OCI-LY7 (cell line): ENCODE results near the gene TEX101. TPM values are rescaled to one million over a fixed set of nuclear protein-coding genes. Genes with fewer than 3 reads are reported as not detected.
"Not testable (repeated sequence)": the region's sequence is repeated elsewhere in the genome, so short reads cannot be mapped to it uniquely, and the experiment has no call there.

Experiments used
- Bru-seq: library from RNA; stranded (reverse); fragments of 400-500 nt; gene quantifications from one replicate; lab custom pipeline; 2021; lab: Mats Ljungman, UMichigan
- BruChase-seq, 2 experiments: library from RNA; stranded (reverse); fragments of 400-500 nt; gene quantifications; one replicate each; lab custom pipeline; 2021; lab: Mats Ljungman, UMichigan
- BruUV-seq: library from RNA; stranded (reverse); fragments of 400-500 nt; replicated peaks from 2 replicates; lab custom pipeline; 2021; lab: Mats Ljungman, UMichigan
- CTCF ChIA-PET: fragments of 300-600 bp; sonication (Branson Sonifier 250); formaldehyde crosslinking; loops from one replicate; lab custom pipeline; 2022; ENCODE audit warnings: antibody characterized with exemption; ENCODE audit not compliant: unreplicated experiment; lab: Charles Lee
- POLR2A ChIA-PET: fragments of 300-600 bp; sonication (Branson Sonifier 250); formaldehyde crosslinking; loops from one replicate; lab custom pipeline; 2022; ENCODE audit warnings: antibody characterized with exemption; lab: Charles Lee
- DNase-seq: peaks from one replicate; pipeline ENCODE4 v3.0.0-alpha.2; 2015; ENCODE audit warnings: low spot score
- H2AFZ ChIP-seq: fragments of 200-600 bp; sonication (generic), shearing (Covaris generic); 2 replicates; pipeline ENCODE4 v1.6.1; 2014; ENCODE audit warnings: mild to moderate bottlenecking, antibody characterized with exemption, low read length, moderate library complexity
- H3K27ac ChIP-seq: fragments of 200-600 bp; sonication (generic); 2 replicates; pipeline ENCODE4 v1.5.1; 2014; ENCODE audit warnings: mixed run types, low read depth, mild to moderate bottlenecking, moderate library complexity, low read length, inconsistent platforms; ENCODE audit not compliant: poor library complexity, severe bottlenecking
- H3K36me3 ChIP-seq: fragments of 200-600 bp; sonication (generic); 2 replicates; pipeline ENCODE4 v1.6.1; 2014; ENCODE audit warnings: mild to moderate bottlenecking, antibody characterized with exemption, low read length, moderate library complexity, mixed read lengths; ENCODE audit not compliant: insufficient read depth
- H3K4me1 ChIP-seq: fragments of 200-600 bp; sonication (generic); 2 replicates; pipeline ENCODE4 v1.5.1; 2014; ENCODE audit warnings: mild to moderate bottlenecking, low read length; ENCODE audit not compliant: insufficient read depth, poor library complexity, severe bottlenecking
- H3K4me2 ChIP-seq: fragments of 200-600 bp; sonication (generic); 2 replicates; pipeline ENCODE4 v1.6.1; 2014; ENCODE audit warnings: mild to moderate bottlenecking, low read length
- H3K4me3 ChIP-seq: fragments of 200-600 bp; sonication (generic); 2 replicates; pipeline ENCODE4 v1.5.1; 2014; ENCODE audit warnings: mild to moderate bottlenecking, low read depth, low read length; ENCODE audit not compliant: poor library complexity, severe bottlenecking
- H3K79me2 ChIP-seq: fragments of 200-600 bp; sonication (generic); 2 replicates; pipeline ENCODE4 v1.6.1; 2016; ENCODE audit warnings: low read depth, mild to moderate bottlenecking, low read length, moderate library complexity, mixed read lengths; ENCODE audit not compliant: insufficient read depth
- H3K9me2 ChIP-seq: fragments of 200-600 bp; sonication (generic); 2 replicates; pipeline ENCODE4 v1.6.1; 2016; ENCODE audit warnings: mild to moderate bottlenecking, low read length, mixed read lengths; ENCODE audit not compliant: insufficient read depth
- H3K9me3 ChIP-seq: fragments of 200-600 bp; sonication (generic); 2 replicates; pipeline ENCODE4 v1.6.1; 2014; ENCODE audit warnings: mild to moderate bottlenecking, mixed run types, low read length, mixed read lengths
- H4K20me1 ChIP-seq: fragments of 200-600 bp; sonication (generic); 2 replicates; pipeline ENCODE4 v1.6.1; 2014; ENCODE audit warnings: mild to moderate bottlenecking, antibody characterized with exemption, low read length, moderate library complexity, mixed read lengths; ENCODE audit not compliant: insufficient read depth
- CTCF ChIP-seq: fragments of 200-600 bp; sonication (generic); conservative IDR thresholded peaks from 2 replicates; pipeline ENCODE4 v1.5.1; 2014; ENCODE audit warnings: mild to moderate bottlenecking, antibody characterized with exemption, low read length, moderate library complexity, mixed read lengths
- EZH2phosphoT487 ChIP-seq: fragments of 200-600 bp; sonication (generic); IDR thresholded peaks from 2 replicates; pipeline ENCODE4 v1.6.1; 2018; ENCODE audit warnings: low read depth, borderline replicate concordance, mild to moderate bottlenecking, mixed run types, antibody characterized with exemption, low read length, moderate library complexity, mixed read lengths
- intact Hi-C: fragments of 100-400 bp; cut with micrococcal nuclease; formaldehyde crosslinking; loops from one replicate; pipeline ENCODE4 v1.10.0; 2022; ENCODE audit not compliant: unreplicated experiment
- long read RNA-seq: library from polyadenylated mRNA; stranded (forward); transcript quantifications from one replicate; pipeline ENCODE4 v2.0.0, GENCODE V29; 2022
- total RNA-seq, 2 experiments: library from RNA; depleted of rRNA in 1 of 2; stranded (reverse); fragments of >200 nt in 1 of 2; shearing (Covaris generic) in 1 of 2; gene quantifications; 2 replicates each; pipeline ENCODE4 v1.2.3, GENCODE V29; 2014 to 2022

The TEX101 gene, protein sequence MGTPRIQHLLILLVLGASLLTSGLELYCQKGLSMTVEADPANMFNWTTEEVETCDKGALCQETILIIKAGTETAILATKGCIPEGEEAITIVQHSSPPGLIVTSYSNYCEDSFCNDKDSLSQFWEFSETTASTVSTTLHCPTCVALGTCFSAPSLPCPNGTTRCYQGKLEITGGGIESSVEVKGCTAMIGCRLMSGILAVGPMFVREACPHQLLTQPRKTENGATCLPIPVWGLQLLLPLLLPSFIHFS
- total RNA-seq (2014; rRNA removed; shearing (Covaris generic)) = not detected in 2 replicates
- total RNA-seq (2022) = not detected in 2 replicates
- not detected for Bru-seq, nascent RNA
- BruChase-seq, experiment 1, labeled RNA remaining after a 6-hour chase = not detected
- BruChase-seq, experiment 2, labeled RNA remaining after a 2-hour chase = not detected
- long read RNA-seq = 0 reads

DNA sequence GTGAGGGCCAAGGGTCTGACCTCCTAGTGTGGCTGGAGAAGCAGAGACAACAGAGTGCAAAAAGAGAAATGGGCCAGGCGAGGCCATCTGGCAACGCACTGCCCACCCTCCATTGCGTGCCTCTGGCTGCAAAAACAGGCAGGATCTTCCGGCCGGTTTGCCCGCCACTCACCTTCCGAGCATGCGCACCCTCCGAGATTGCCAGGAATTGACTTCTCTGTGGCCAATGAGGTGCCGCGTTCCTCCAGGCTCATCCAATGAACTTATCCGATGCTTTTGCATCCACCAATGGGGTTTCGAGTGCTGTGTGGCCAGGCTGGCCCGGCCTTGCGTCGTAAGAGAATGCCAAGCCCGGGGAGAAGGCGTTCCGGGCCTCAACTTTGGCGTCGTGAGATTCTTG lies at the start of gene TEX101:
Gene TEX101, plus strand, starts transcription at position 337 of the 400 bp plus-strand sequence. CDS start 1,030 bp downstream, outside the sequence.
- H3K4me3 ChIP-seq = no peak within 1 kb of the TSS
- H3K4me2 ChIP-seq = no peak within 1 kb of the TSS
- no TSS peak for BruUV-seq
- H3K79me2 ChIP-seq = no peaks in the 10 kb centered on the region
- intact Hi-C loops = no loop called here
- ChIA-PET POLR2A (no interaction called here), CTCF (no interaction called here)
- no peak within 1 kb of the TSS for H2AFZ ChIP-seq
- H3K4me1 ChIP-seq = no peaks in the 10 kb centered on the region
- H3K36me3 ChIP-seq = no peaks in the 10 kb centered on the region
- H3K27ac ChIP-seq = no peak within 1 kb of the TSS
- no peaks in the 10 kb centered on the region for H3K9me3 ChIP-seq
- no peaks in the 10 kb centered on the region for H3K9me2 ChIP-seq
- no peak for DNase-seq
- no peak for TF ChIP-seq CTCF
- no peaks in the 10 kb centered on the region for H4K20me1 ChIP-seq

GRCh38 chr19:43365677-43366076 lies 49.0 kb upstream of the TEX101 start:
- H3K4me3 ChIP-seq, H3K9me2 ChIP-seq, BruUV-seq, H3K79me2 ChIP-seq, CTCF ChIA-PET, H3K9me3 ChIP-seq, H3K36me3 ChIP-seq, intact Hi-C loops, H3K27ac ChIP-seq, H3K4me2 ChIP-seq, H3K4me1 ChIP-seq, POLR2A ChIA-PET, H4K20me1 ChIP-seq, H2AFZ ChIP-seq, DNase-seq: not testable (repeated sequence)

DNA sequence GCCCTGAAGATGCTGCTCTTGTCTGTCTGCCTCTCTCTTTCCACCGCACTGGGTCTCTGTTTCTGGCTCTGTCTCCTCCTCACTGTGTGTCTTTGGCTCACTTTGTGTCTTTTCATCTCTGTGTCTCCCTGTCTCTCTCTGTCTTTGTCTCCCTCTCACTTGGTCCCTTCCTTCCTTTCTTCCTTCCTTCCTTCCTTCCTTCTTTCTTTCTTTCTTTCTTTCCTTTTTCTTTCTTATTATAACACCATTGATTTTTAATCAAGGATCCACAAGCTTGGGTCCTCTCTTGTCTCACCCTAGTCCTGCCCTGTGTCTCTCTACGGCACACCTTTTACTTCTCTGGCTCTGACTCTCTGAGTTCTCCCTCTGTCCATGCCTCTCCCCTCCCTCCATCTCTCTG lies 46.9 kb upstream of the TEX101 start:
- Histone ChIP-seq H4K20me1 (no peaks in the 10 kb centered on the region), H3K4me1 (no peaks in the 10 kb centered on the region), H3K4me3 (no peak overlapping the region), H2AFZ (no peak overlapping the region), H3K4me2 (no peak overlapping the region), H3K36me3 (no peaks in the 10 kb centered on the region), H3K9me2 (no peaks in the 10 kb centered on the region), H3K9me3 (no peaks in the 10 kb centered on the region), H3K27ac (no peak overlapping the region), H3K79me2 (no peaks in the 10 kb centered on the region)
- intact Hi-C loops = no loop called here
- no TSS peak for BruUV-seq
- TF ChIP-seq CTCF (no peak), EZH2phosphoT487 (no peak)
- ChIA-PET POLR2A (no interaction called here), CTCF (no interaction called here)
- no peak for DNase-seq

DNA sequence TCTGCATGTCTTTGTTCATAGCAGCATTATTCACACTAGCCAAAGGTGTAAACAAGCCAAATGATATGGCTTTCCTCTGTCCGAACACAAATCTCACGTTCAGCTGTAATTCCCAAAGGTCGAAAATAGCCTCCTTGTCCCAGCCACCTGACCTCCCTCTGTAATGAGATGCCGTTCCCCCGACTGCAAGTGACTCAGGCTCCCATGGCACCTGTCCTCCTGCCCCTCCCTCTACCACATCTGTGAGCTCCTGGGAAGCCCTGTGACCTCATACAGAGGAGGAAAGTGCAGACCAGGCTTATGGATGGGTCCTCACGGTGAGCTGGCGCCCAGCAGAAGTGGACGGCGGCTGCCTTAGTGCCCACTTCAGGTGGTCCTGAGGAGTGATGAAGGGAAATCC lies 45.8 kb upstream of the TEX101 start:
- H4K20me1 ChIP-seq, BruUV-seq, DNase-seq, POLR2A ChIA-PET, H3K4me3 ChIP-seq, H2AFZ ChIP-seq, intact Hi-C loops, H3K4me1 ChIP-seq, H3K9me3 ChIP-seq, H3K36me3 ChIP-seq, H3K79me2 ChIP-seq, H3K4me2 ChIP-seq, H3K9me2 ChIP-seq, CTCF ChIA-PET, H3K27ac ChIP-seq: not testable (repeated sequence)
